HG03354 (cell line): ENCODE results near the gene NF2.
"Not testable (repeated sequence)": the region's sequence is repeated elsewhere in the genome, so short reads cannot be mapped to it uniquely, and the experiment has no call there.

Experiments
- ATAC-seq: cut with Tn5 transposase; IDR thresholded peaks from one replicate; pipeline ENCODE4 v1.9.1; 2021; ENCODE audit warnings: mild to moderate bottlenecking; ENCODE audit not compliant: unreplicated experiment, poor library complexity, severe bottlenecking

Gene NF2

GRCh38 chr22:29593923-29594322 is 9.5 kb upstream of the NF2 start:
- ATAC-seq, result no peak

- ATAC-seq, result not testable (repeated sequence)
Measured at GRCh38 chr22:29594447-29594846, 9.0 kb upstream of the NF2 start.

GRCh38 chr22:29596408-29596807 is 7.0 kb upstream of the NF2 start:
- ATAC-seq, result no peak

- not testable (repeated sequence) for ATAC-seq
Measured at GRCh38 chr22:29597871-29598683, 5.4 kb upstream of the NF2 start.

GRCh38 chr22:29598684-29599020 is 4.8 kb upstream of the NF2 start:
- no peak for ATAC-seq

GRCh38 chr22:29604076-29604360 is 585 bp downstream of the NF2 start:
- no peak for ATAC-seq

GRCh38 chr22:29605527-29605850 is 2.1 kb downstream of the NF2 start:
- ATAC-seq, result no peak

- no peak for ATAC-seq
Measured at GRCh38 chr22:29606320-29606719, 2.9 kb downstream of the NF2 start.

GRCh38 chr22:29607426-29607825 is 4.0 kb downstream of the NF2 start:
- no peak for ATAC-seq

GRCh38 chr22:29609139-29609538 is 5.7 kb downstream of the NF2 start:
- no peak for ATAC-seq

GRCh38 chr22:29610780-29611179 is 7.3 kb downstream of the NF2 start:
- no peak for ATAC-seq

- no peak for ATAC-seq
Measured at GRCh38 chr22:29615705-29616327, 12.4 kb downstream of the NF2 start.

GRCh38 chr22:29617922-29618629 is 14.6 kb downstream of the NF2 start:
- no peak for ATAC-seq

GRCh38 chr22:29621761-29622526 is 18.5 kb downstream of the NF2 start:
- no peak for ATAC-seq

GRCh38 chr22:29623059-29623458 is 19.6 kb downstream of the NF2 start:
- no peak for ATAC-seq

GRCh38 chr22:29623553-29624169 is 20.2 kb downstream of the NF2 start:
- ATAC-seq, result no peak

- ATAC-seq, result no peak
Measured at GRCh38 chr22:29625090-29625825, 21.8 kb downstream of the NF2 start.

GRCh38 chr22:29626497-29627195 is 23.2 kb downstream of the NF2 start:
- ATAC-seq, result no peak

- no peak for ATAC-seq
Measured at GRCh38 chr22:29627196-29627535, 23.7 kb downstream of the NF2 start.
